Measurements from ENCODE around the gene LRRIQ1.

- TF ChIP-seq POLR2A (IDR thresholded peaks at IDR 0.05), result no peak
- no peak for TF ChIP-seq CTCF (IDR thresholded peaks at IDR 0.05)
Observed at GRCh38 chr12:85152311-85152729, 116.2 kb downstream of the LRRIQ1 start.
